ENCODE data around the gene RUNDC1.

DNA sequence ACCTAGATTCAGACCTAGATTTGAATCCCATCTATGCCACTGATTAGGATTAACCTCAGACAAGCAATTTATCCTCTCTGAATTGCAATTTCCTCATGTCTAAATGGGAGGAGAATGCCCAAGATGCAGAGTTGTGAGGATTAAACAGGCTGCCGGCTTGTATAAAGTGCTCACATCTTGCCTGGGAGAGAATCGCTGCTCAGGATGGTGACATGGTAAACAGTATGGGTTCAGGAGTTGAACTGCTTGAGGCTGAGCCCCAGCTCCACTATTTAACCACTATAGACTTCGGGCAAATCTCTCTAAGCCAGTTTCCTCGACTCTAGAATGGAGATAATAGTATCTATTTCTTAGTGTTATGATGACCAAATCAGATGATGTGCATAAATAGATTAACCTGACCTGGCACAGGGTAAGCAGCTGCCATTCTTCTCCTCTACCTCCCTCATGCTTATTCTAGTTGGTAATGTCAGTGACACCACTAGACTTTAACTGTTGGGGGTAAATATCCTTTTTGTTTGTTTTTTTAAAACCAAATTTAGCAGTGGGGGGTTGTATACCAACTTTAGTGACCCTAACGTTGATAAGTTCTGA lies 17.1 kb downstream of the RUNDC1 start:
- TF ChIP-seq, protein P1, sequence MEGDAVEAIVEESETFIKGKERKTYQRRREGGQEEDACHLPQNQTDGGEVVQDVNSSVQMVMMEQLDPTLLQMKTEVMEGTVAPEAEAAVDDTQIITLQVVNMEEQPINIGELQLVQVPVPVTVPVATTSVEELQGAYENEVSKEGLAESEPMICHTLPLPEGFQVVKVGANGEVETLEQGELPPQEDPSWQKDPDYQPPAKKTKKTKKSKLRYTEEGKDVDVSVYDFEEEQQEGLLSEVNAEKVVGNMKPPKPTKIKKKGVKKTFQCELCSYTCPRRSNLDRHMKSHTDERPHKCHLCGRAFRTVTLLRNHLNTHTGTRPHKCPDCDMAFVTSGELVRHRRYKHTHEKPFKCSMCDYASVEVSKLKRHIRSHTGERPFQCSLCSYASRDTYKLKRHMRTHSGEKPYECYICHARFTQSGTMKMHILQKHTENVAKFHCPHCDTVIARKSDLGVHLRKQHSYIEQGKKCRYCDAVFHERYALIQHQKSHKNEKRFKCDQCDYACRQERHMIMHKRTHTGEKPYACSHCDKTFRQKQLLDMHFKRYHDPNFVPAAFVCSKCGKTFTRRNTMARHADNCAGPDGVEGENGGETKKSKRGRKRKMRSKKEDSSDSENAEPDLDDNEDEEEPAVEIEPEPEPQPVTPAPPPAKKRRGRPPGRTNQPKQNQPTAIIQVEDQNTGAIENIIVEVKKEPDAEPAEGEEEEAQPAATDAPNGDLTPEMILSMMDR (IDR thresholded peaks at IDR 0.05) = no peak
- no peak for TF ChIP-seq EP300 (IDR thresholded peaks at IDR 0.05; ENCODE audit: low read depth)
- TF ChIP-seq POLR2A (IDR thresholded peaks at IDR 0.05) = no peak
- no peak for TF ChIP-seq POLR2AphosphoS5 (IDR thresholded peaks at IDR 0.05)
